Measurements from ENCODE around the gene NPSR1. TPM values are rescaled to one million over a fixed set of nuclear protein-coding genes. Genes with fewer than 3 reads are reported as not detected.

The NPSR1 gene
- total and polyA plus RNA-seq, 9 of the 15 experiments (the other 6 are each of a cell fraction or from before 2014, with no cell fraction given), result not detected

DNA sequence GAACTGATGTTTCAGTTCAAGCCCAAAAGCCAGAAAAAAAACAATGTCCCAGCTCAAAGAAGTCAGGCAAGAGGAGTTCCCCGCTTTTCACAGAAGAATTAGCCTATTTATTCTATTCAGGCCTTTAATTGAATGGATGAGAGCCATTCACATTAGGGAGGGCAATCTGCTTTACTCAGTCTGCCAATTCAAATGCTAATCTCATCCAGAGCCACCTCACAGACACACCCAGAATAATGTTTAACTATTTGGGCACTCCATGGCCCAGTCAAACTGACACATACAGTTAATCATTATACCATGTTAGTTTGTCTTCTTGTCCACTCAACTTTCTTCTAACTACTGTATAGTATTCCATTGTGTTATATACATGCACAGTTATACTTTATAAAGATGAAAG lies 2.6 kb upstream of the NPSR1 start:
- Histone ChIP-seq H3K36me3 (ENCODE audit: control insufficient read depth, insufficient read depth, low read length) (no peaks in the 10 kb centered on the region), H3K4me3 (no peak overlapping the region), H3K27ac (ENCODE audit: extremely low read depth, low read depth, low read length) (no peak overlapping the region), H3K79me2 (ENCODE audit: control insufficient read depth, insufficient read depth, low read length) (no peaks in the 10 kb centered on the region), H3K9ac (ENCODE audit: insufficient read depth in 1 of 2, low read depth in 2 of 2, low read length in 2 of 2) (no peak overlapping the region), H2AFZ (ENCODE audit: low read depth, low read length) (no peak overlapping the region), H4K20me1 (replicated peaks; ENCODE audit: control insufficient read depth, insufficient read depth, low read length) (no peaks in the 10 kb centered on the region), H3K4me2 (ENCODE audit: insufficient read depth, low read length) (no peak overlapping the region), H3K9me3 (replicated peaks; ENCODE audit: control insufficient read depth, insufficient read depth, low read depth, low read length) (no peaks in the 10 kb centered on the region), H3K4me1 (replicated peaks in 1 of 2; ENCODE audit: control insufficient read depth in 2 of 2, insufficient read depth in 2 of 2, low read length in 2 of 2) (no peaks in the 10 kb centered on the region), H3K9me1 (ENCODE audit: control insufficient read depth, insufficient read depth, low read length) (no peaks in the 10 kb centered on the region), H3K27me3 (ENCODE audit: control insufficient read depth in 2 of 2, insufficient read depth in 2 of 2, low read length in 2 of 2) (no peaks in the 10 kb centered on the region)
- in situ Hi-C loops (cut with MboI), result no loop called here
- ChIA-PET POLR2A (no interaction called here), CTCF (ENCODE audit: low intra/inter-chr PET ratio) (no interaction called here)
- intact Hi-C loops (cut with micrococcal nuclease), result no loop called here
- DNase-seq (ENCODE audit: extremely low read depth in 1 of 4, low spot score in 3 of 4) (no peak), ATAC-seq (no peak), FAIRE-seq (no peak)
- WGBS (ENCODE audit: insufficient coverage, low coverage, missing lambda C conversion rate), result 0% methylated on average over 1 of the region's 1 CpG
- no TSS peak for BruUV-seq (replicated peaks)
- TF ChIP-seq ZBTB7A (IDR thresholded peaks at IDR 0.05; ENCODE audit: borderline replicate concordance, control insufficient read depth, low read depth, low read length) (no peak), PHF20 (IDR thresholded peaks at IDR 0.05; ENCODE audit: partially characterized antibody) (no peak)

- Histone ChIP-seq H3K4me3 (no peak overlapping the region), H3K79me2 (ENCODE audit: control insufficient read depth, insufficient read depth, low read length) (no peaks in the 10 kb centered on the region), H3K36me3 (ENCODE audit: control insufficient read depth, insufficient read depth, low read length) (no peaks in the 10 kb centered on the region), H3K9me1 (ENCODE audit: control insufficient read depth, insufficient read depth, low read length) (no peaks in the 10 kb centered on the region), H3K9me3 (replicated peaks; ENCODE audit: control insufficient read depth, insufficient read depth, low read depth, low read length) (no peaks in the 10 kb centered on the region), H3K27me3 (ENCODE audit: control insufficient read depth in 2 of 2, insufficient read depth in 2 of 2, low read length in 2 of 2) (no peaks in the 10 kb centered on the region), H2AFZ (ENCODE audit: low read depth, low read length) (no peak overlapping the region), H3K9ac (ENCODE audit: insufficient read depth in 1 of 2, low read depth in 2 of 2, low read length in 2 of 2) (no peak overlapping the region), H3K4me1 (replicated peaks in 1 of 2; ENCODE audit: control insufficient read depth in 2 of 2, insufficient read depth in 2 of 2, low read length in 2 of 2) (no peaks in the 10 kb centered on the region), H3K27ac (ENCODE audit: extremely low read depth, low read depth, low read length) (no peak overlapping the region), H4K20me1 (replicated peaks; ENCODE audit: control insufficient read depth, insufficient read depth, low read length) (no peaks in the 10 kb centered on the region), H3K4me2 (ENCODE audit: insufficient read depth, low read length) (no peak overlapping the region)
- TF ChIP-seq NR4A1 (CRISPR knock-in tag; IDR thresholded peaks at IDR 0.05), result no peak
- TF ChIP-seq NR4A1 (tag; IDR thresholded peaks at IDR 0.05), result no peak
- no peak for TF ChIP-seq FOXM1 (IDR thresholded peaks at IDR 0.05; ENCODE audit: low read depth)
- TF ChIP-seq FOXM1 (CRISPR knock-in tag; IDR thresholded peaks at IDR 0.05; ENCODE audit: low read depth), result no peak
- no peak for TF ChIP-seq MLLT1 (IDR thresholded peaks at IDR 0.05)
- no peak for TF ChIP-seq RFX5 (IDR thresholded peaks at IDR 0.05; ENCODE audit: low read depth, low read length)
- no peak for TF ChIP-seq ZNF830 (CRISPR knock-in tag; IDR thresholded peaks at IDR 0.05)
- no peak for TF ChIP-seq GABPB2 (CRISPR knock-in tag; conservative IDR thresholded peaks at IDR 0.05)
- TF ChIP-seq NFYB (IDR thresholded peaks at IDR 0.05; ENCODE audit: extremely low read depth, insufficient read length), result no peak
- no peak for TF ChIP-seq TEAD4 (IDR thresholded peaks at IDR 0.05; ENCODE audit: low read length)
- no peak for TF ChIP-seq TEAD4 (CRISPR knock-in tag; IDR thresholded peaks at IDR 0.05; ENCODE audit: borderline replicate concordance)
- TF ChIP-seq GTF2F1 (IDR thresholded peaks at IDR 0.05; ENCODE audit: low read depth, low read length), result no peak
- TF ChIP-seq CBFA2T3 (IDR thresholded peaks at IDR 0.05), result no peak
- BruUV-seq (replicated peaks), result no TSS peak
- ATAC-seq (no peak), DNase-seq (ENCODE audit: extremely low read depth in 1 of 4, low spot score in 3 of 4) (no peak), FAIRE-seq (no peak)
- intact Hi-C loops (cut with micrococcal nuclease) (no loop called here), in situ Hi-C loops (cut with MboI) (no loop called here)
- POLR2A ChIA-PET, result no interaction called here
- CTCF ChIA-PET (ENCODE audit: low intra/inter-chr PET ratio), result no interaction called here
- 4% methylated on average over 2 of the region's 2 CpGs for WGBS (ENCODE audit: insufficient coverage, low coverage, missing lambda C conversion rate)
Measured at GRCh38 chr7:34656041-34656440, 2.0 kb upstream of the NPSR1 start.

All from K562 (cell line).